Measurements from ENCODE around the gene AGBL5.

Gene AGBL5

DNA sequence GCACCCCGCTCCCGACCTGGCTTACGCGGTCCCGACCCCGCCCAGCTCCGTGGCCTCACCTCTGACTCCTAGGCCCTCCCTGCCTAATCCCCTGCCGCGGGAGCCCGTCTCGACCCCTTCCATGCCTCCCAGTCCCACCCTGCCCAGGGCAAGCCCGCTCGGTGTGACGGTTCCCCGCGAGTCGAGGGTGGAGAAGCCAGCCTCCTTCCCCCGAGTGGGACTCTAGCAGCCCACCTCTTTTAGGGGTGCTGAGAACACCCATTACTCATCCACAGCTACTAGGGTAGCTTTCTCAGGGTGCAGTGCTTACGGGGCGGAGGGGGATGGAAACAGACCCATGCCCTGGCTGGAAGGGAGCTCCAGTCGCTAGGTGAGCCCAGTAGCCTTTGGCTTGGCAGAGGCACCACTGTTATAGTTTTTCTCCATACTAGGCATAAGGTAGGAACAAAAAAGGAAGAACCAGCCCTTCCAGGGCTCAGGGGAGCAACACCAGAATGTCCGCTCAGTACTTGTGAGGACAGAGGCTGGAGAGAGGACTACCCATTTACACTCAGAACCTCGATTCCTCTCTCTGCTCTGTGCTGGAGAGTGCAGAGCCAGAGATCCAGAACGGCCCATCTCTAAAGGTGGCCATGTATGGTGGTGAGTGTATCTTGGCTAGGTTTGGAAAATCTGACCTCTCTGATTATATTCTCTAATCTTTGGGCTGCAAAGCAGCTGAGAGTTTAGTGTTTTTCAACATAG is 606 bp downstream of the AGBL5 start:
- Histone ChIP-seq H4K20me1 (ENCODE audit: insufficient read depth, low read length) (no peaks in the 10 kb centered on the region), H3K9me2 (replicated peaks; ENCODE audit: insufficient read depth, low read length) (no peaks in the 10 kb centered on the region), H3K27ac (ENCODE audit: low read length) (no peak overlapping the region; the same call in 1 of the 2 replicates), H3K9me3 (replicated peaks; ENCODE audit: insufficient read depth, low read length) (no peaks in the 10 kb centered on the region), H3K4me1 (ENCODE audit: low read length) (peaks cover 12% of the 10 kb centered on the region; the same call in 1 of the 2 replicates), H3K4me2 (ENCODE audit: low read depth, low read length) (peak overlapping the region; percentile 88), H3K4me3 (ENCODE audit: low read length) (peak overlapping the region; percentile 94), H3K9ac (ENCODE audit: low read length) (peak overlapping the region; percentile 69), H3F3A (ENCODE audit: insufficient read depth, low read length) (peaks cover 27% of the 10 kb centered on the region), H2AFZ (ENCODE audit: low read length) (peak overlapping the region; percentile 78), H3K27me3 (replicated peaks; ENCODE audit: insufficient read depth, low read length) (no peaks in the 10 kb centered on the region), H3K79me2 (ENCODE audit: low read length) (no peaks in the 10 kb centered on the region), H3K36me3 (replicated peaks; ENCODE audit: insufficient read depth, low read length) (no peaks in the 10 kb centered on the region)
- no peak for DNase-seq
- TF ChIP-seq EZH2 (optimal IDR thresholded peaks at IDR 0.05; ENCODE audit: low read depth, low read length) (no peak), EZH2phosphoT487 (IDR thresholded peaks at IDR 0.05; ENCODE audit: low read length) (no peak)
- TF ChIP-seq, protein P1, sequence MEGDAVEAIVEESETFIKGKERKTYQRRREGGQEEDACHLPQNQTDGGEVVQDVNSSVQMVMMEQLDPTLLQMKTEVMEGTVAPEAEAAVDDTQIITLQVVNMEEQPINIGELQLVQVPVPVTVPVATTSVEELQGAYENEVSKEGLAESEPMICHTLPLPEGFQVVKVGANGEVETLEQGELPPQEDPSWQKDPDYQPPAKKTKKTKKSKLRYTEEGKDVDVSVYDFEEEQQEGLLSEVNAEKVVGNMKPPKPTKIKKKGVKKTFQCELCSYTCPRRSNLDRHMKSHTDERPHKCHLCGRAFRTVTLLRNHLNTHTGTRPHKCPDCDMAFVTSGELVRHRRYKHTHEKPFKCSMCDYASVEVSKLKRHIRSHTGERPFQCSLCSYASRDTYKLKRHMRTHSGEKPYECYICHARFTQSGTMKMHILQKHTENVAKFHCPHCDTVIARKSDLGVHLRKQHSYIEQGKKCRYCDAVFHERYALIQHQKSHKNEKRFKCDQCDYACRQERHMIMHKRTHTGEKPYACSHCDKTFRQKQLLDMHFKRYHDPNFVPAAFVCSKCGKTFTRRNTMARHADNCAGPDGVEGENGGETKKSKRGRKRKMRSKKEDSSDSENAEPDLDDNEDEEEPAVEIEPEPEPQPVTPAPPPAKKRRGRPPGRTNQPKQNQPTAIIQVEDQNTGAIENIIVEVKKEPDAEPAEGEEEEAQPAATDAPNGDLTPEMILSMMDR (IDR thresholded peaks at IDR 0.05; ENCODE audit: low read length) = no peak

DNA sequence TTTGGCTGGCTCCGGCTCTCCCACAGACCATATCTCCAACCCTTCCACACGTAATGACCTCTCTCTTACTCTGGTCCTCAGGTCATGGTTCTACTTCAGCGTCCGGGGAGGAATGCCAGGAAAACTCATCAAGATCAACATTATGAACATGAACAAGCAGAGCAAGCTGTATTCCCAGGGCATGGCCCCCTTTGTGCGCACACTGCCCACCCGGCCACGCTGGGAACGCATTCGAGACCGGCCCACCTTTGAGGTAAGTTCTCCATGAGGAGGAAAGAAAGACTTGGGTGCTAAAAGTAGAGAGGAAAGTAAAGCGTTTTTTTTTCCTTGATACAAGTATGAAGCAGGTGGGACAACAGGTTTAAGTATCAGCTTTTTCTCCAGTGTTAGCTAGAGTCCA is 1.9 kb downstream of the AGBL5 start:
- Histone ChIP-seq H3K36me3 (replicated peaks; ENCODE audit: insufficient read depth, low read length) (no peaks in the 10 kb centered on the region), H3K4me2 (ENCODE audit: low read depth, low read length) (no peak overlapping the region)
- DNase-seq = no peak

DNA sequence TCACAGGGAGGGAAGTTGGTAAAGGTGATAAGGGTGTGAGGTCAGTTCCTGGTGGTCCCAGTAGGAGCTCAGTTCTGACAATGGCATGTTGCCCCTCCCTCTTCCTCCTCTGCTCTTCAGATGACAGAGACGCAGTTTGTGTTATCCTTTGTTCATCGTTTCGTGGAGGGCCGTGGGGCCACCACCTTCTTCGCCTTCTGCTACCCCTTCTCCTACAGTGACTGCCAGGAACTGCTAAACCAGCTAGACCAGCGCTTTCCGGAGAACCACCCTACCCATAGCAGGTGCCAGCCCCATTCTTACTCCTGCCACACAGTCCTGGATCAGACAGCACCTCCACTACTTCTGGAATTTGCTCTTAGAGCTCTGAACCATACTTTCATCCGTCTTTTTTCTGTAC is 2.3 kb downstream of the AGBL5 start:
- TF ChIP-seq EZH2 (optimal IDR thresholded peaks at IDR 0.05; ENCODE audit: low read depth, low read length) = no peak
- TF ChIP-seq, protein P1 (IDR thresholded peaks at IDR 0.05; ENCODE audit: low read length) = no peak
- no peak for TF ChIP-seq EZH2phosphoT487 (IDR thresholded peaks at IDR 0.05; ENCODE audit: low read length)
- Histone ChIP-seq H3F3A (ENCODE audit: insufficient read depth, low read length) (peaks cover 21% of the 10 kb centered on the region), H3K9me3 (replicated peaks; ENCODE audit: insufficient read depth, low read length) (no peaks in the 10 kb centered on the region), H3K36me3 (replicated peaks; ENCODE audit: insufficient read depth, low read length) (no peaks in the 10 kb centered on the region), H2AFZ (ENCODE audit: low read length) (no peak overlapping the region), H3K4me2 (ENCODE audit: low read depth, low read length) (no peak overlapping the region), H3K9me2 (replicated peaks; ENCODE audit: insufficient read depth, low read length) (no peaks in the 10 kb centered on the region), H3K27ac (ENCODE audit: low read length) (no peak overlapping the region), H3K4me3 (ENCODE audit: low read length) (no peak overlapping the region), H3K79me2 (ENCODE audit: low read length) (no peaks in the 10 kb centered on the region), H3K4me1 (ENCODE audit: low read length) (peaks cover 12% of the 10 kb centered on the region; the same call in 1 of the 2 replicates), H3K9ac (ENCODE audit: low read length) (no peak overlapping the region), H4K20me1 (ENCODE audit: insufficient read depth, low read length) (no peaks in the 10 kb centered on the region), H3K27me3 (replicated peaks; ENCODE audit: insufficient read depth, low read length) (no peaks in the 10 kb centered on the region)
- DNase-seq = no peak

More for the DNA sequence above, 1.9 kb downstream of the AGBL5 start:
- no peaks in the 10 kb centered on the region for H3K9me2 ChIP-seq (replicated peaks; ENCODE audit: insufficient read depth, low read length)
- H2AFZ ChIP-seq (ENCODE audit: low read length) = no peak overlapping the region
- H3K4me1 ChIP-seq (ENCODE audit: low read length) = peaks cover 12% of the 10 kb centered on the region; the same call in 1 of the 2 replicates
- no peaks in the 10 kb centered on the region for H4K20me1 ChIP-seq (ENCODE audit: insufficient read depth, low read length)
- TF ChIP-seq EZH2phosphoT487 (IDR thresholded peaks at IDR 0.05; ENCODE audit: low read length) (no peak), EZH2 (optimal IDR thresholded peaks at IDR 0.05; ENCODE audit: low read depth, low read length) (no peak)
- TF ChIP-seq, protein P1 (IDR thresholded peaks at IDR 0.05; ENCODE audit: low read length) = no peak
- H3K4me3 ChIP-seq (ENCODE audit: low read length) = no peak overlapping the region
- no peak overlapping the region for H3K27ac ChIP-seq (ENCODE audit: low read length)
- H3K9ac ChIP-seq (ENCODE audit: low read length) = no peak overlapping the region
- H3K9me3 ChIP-seq (replicated peaks; ENCODE audit: insufficient read depth, low read length) = no peaks in the 10 kb centered on the region
- H3F3A ChIP-seq (ENCODE audit: insufficient read depth, low read length) = peaks cover 21% of the 10 kb centered on the region
- no peaks in the 10 kb centered on the region for H3K27me3 ChIP-seq (replicated peaks; ENCODE audit: insufficient read depth, low read length)
- H3K79me2 ChIP-seq (ENCODE audit: low read length) = no peaks in the 10 kb centered on the region

Measured in MM.1S (cell line).